Muscle of back (tissue), 11 donors: Measurements from ENCODE around the gene POP4. TPM values are rescaled to one million over a fixed set of nuclear protein-coding genes. Genes with fewer than 3 reads are reported as not detected.
"Not testable (repeated sequence)": the region's sequence is repeated elsewhere in the genome, so short reads cannot be mapped to it uniquely, and the experiment has no call there.

Experiments
- DNase-seq, 3 donors: peaks; one replicate each; pipeline versions ENCODE4 v3.0.0 to v3.0.0-alpha.2; 2013
- polyA plus RNA-seq, 10 donors: library from polyadenylated mRNA; unstranded; fragments of 120-200 nt; gene quantifications; one replicate each; pipeline ENCODE4 v1.2.1, GENCODE V29; 2013; ENCODE audit not compliant: insufficient read length in 10 of 10

Gene POP4
- polyA plus RNA-seq, 10 donors: 38.0 to 48.0 (median 43.2) TPM

- DNase-seq: no peak
Measured at GRCh38 chr19:29610213-29610573, 4.1 kb downstream of the POP4 start.

- DNase-seq: peak; percentile 72 to 89 (median 85)
Measured at GRCh38 chr19:29610574-29611271, 4.6 kb downstream of the POP4 start.

GRCh38 chr19:29612121-29612520, 6.0 kb downstream of the POP4 start:
- no peak for DNase-seq

- DNase-seq: no peak
Measured at GRCh38 chr19:29612801-29613595, 6.9 kb downstream of the POP4 start.

- no peak for DNase-seq
Measured at GRCh38 chr19:29614046-29614445, 8.0 kb downstream of the POP4 start.

- no peak for DNase-seq
Measured at GRCh38 chr19:29614780-29615179, 8.7 kb downstream of the POP4 start.

- DNase-seq: no peak
Measured at GRCh38 chr19:29615891-29616425, 9.9 kb downstream of the POP4 start.

GRCh38 chr19:29616541-29616940, 10.5 kb downstream of the POP4 start:
- DNase-seq: no peak

- no peak for DNase-seq
Measured at GRCh38 chr19:29617366-29618266, 11.5 kb downstream of the POP4 start.

GRCh38 chr19:29618434-29618833, 12.4 kb downstream of the POP4 start:
- no peak for DNase-seq

- DNase-seq: no peak
Measured at GRCh38 chr19:29618871-29619270, 12.8 kb downstream of the POP4 start.

GRCh38 chr19:29620931-29621351, 14.9 kb downstream of the POP4 start:
- no peak for DNase-seq

- no peak for DNase-seq
Measured at GRCh38 chr19:29622166-29623070, 16.3 kb downstream of the POP4 start.

- no peak for DNase-seq
Measured at GRCh38 chr19:29623726-29624488, 17.8 kb downstream of the POP4 start.

GRCh38 chr19:29624489-29625185, 18.6 kb downstream of the POP4 start:
- DNase-seq: no peak

- DNase-seq: no peak
Measured at GRCh38 chr19:29625186-29625651, 19.1 kb downstream of the POP4 start.

- no peak for DNase-seq
Measured at GRCh38 chr19:29626386-29626785, 20.3 kb downstream of the POP4 start.

GRCh38 chr19:29626832-29627231, 20.7 kb downstream of the POP4 start:
- not testable (repeated sequence) for DNase-seq

- no peak for DNase-seq
Measured at GRCh38 chr19:29628661-29629385, 22.7 kb downstream of the POP4 start.
